ENCODE measurements around the gene TMEM92. TPM values are rescaled to one million over a fixed set of nuclear protein-coding genes. Genes with fewer than 3 reads are reported as not detected.

The TMEM92 gene
- total and polyA plus RNA-seq, 3 experiments from 2014 or later = not detected

- Histone ChIP-seq H3K4me3 (ENCODE audit: low read length) (no peak overlapping the region), H3K27ac (ENCODE audit: low read depth, low read length) (no peak overlapping the region), H3K36me3 (ENCODE audit: insufficient read depth, low read length) (no peaks in the 10 kb centered on the region), H3K27me3 (ENCODE audit: insufficient read depth, low read length, poor library complexity, severe bottlenecking) (peaks cover 5% of the 10 kb centered on the region), H3K4me1 (ENCODE audit: insufficient read depth, low read length) (peaks cover 4% of the 10 kb centered on the region), H3K9me3 (ENCODE audit: low read length) (no peaks in the 10 kb centered on the region)
- DNase-seq = no peak
- Mint-ChIP-seq H3K9me3 (peaks cover 0 to 1% (median 0%) of the 10 kb centered on the region in 5 donors), H3K27me3 (peaks cover 24 to 72% of the 10 kb centered on the region in 2 donors), H3K4me3 (no peak overlapping the region), H3K4me1 (peaks cover 4 to 6% (median 6%) of the 10 kb centered on the region in 3 donors), H3K36me3 (no peaks in the 10 kb centered on the region), H3K27ac (no peak overlapping the region)
- CTCF ChIA-PET = interaction anchor here (6.4 kb wide), 1 partner anchor 76 kb away, joined by 59 read pairs; the partner anchor contains the start of gene COL1A1
- POLR2A ChIA-PET = no interaction called here
Observed at GRCh38 chr17:50276588-50277356, 2.5 kb downstream of the TMEM92 start.

GRCh38 chr17:50277357-50277754, 3.1 kb downstream of the TMEM92 start:
- H3K27me3 Mint-ChIP-seq = peaks cover 24 to 74% of the 10 kb centered on the region in 2 donors
- ChIA-PET CTCF (no interaction called here), POLR2A (no interaction called here)
- Histone ChIP-seq H3K4me1 (ENCODE audit: insufficient read depth, low read length) (peaks cover 4% of the 10 kb centered on the region), H3K27ac (ENCODE audit: low read depth, low read length) (no peak overlapping the region), H3K9me3 (ENCODE audit: low read length) (no peaks in the 10 kb centered on the region), H3K4me3 (ENCODE audit: low read length) (no peak overlapping the region), H3K27me3 (ENCODE audit: insufficient read depth, low read length, poor library complexity, severe bottlenecking) (peaks cover 5% of the 10 kb centered on the region), H3K36me3 (ENCODE audit: insufficient read depth, low read length) (no peaks in the 10 kb centered on the region)
- H3K4me1 Mint-ChIP-seq = peaks cover 4 to 10% (median 6%) of the 10 kb centered on the region in 3 donors
- peaks cover 0 to 1% (median 0%) of the 10 kb centered on the region in 3 donors for H3K36me3 Mint-ChIP-seq
- no peak overlapping the region for H3K4me3 Mint-ChIP-seq
- DNase-seq = no peak
- H3K9me3 Mint-ChIP-seq = peaks cover 0 to 1% (median 0%) of the 10 kb centered on the region in 5 donors
- no peak overlapping the region for H3K27ac Mint-ChIP-seq

GRCh38 chr17:50278526-50279180, 4.4 kb downstream of the TMEM92 start:
- Histone ChIP-seq H3K9me3 (ENCODE audit: low read length) (no peaks in the 10 kb centered on the region), H3K36me3 (ENCODE audit: insufficient read depth, low read length) (no peaks in the 10 kb centered on the region), H3K4me3 (ENCODE audit: low read length) (no peak overlapping the region), H3K27me3 (ENCODE audit: insufficient read depth, low read length, poor library complexity, severe bottlenecking) (no peaks in the 10 kb centered on the region), H3K4me1 (ENCODE audit: insufficient read depth, low read length) (no peaks in the 10 kb centered on the region), H3K27ac (ENCODE audit: low read depth, low read length) (no peak overlapping the region)
- H3K27me3 Mint-ChIP-seq = peaks cover 27 to 74% of the 10 kb centered on the region in 2 donors
- H3K4me3 Mint-ChIP-seq = no peak overlapping the region
- ChIA-PET POLR2A (no interaction called here), CTCF (no interaction called here)
- no peak for DNase-seq
- H3K9me3 Mint-ChIP-seq = no peaks in the 10 kb centered on the region
- peaks cover 0 to 1% (median 0%) of the 10 kb centered on the region in 3 donors for H3K36me3 Mint-ChIP-seq
- peaks cover 0 to 4% (median 3%) of the 10 kb centered on the region in 3 donors for H3K4me1 Mint-ChIP-seq
- H3K27ac Mint-ChIP-seq = no peak overlapping the region

GRCh38 chr17:50279181-50279526, 4.9 kb downstream of the TMEM92 start:
- Mint-ChIP-seq H3K4me1 (peaks cover 0 to 4% (median 3%) of the 10 kb centered on the region in 3 donors), H3K27ac (no peak overlapping the region), H3K9me3 (no peaks in the 10 kb centered on the region), H3K36me3 (peaks cover 0 to 1% (median 0%) of the 10 kb centered on the region in 3 donors), H3K4me3 (no peak overlapping the region), H3K27me3 (peaks cover 28 to 78% of the 10 kb centered on the region in 2 donors)
- Histone ChIP-seq H3K36me3 (ENCODE audit: insufficient read depth, low read length) (no peaks in the 10 kb centered on the region), H3K27ac (ENCODE audit: low read depth, low read length) (no peak overlapping the region), H3K4me3 (ENCODE audit: low read length) (no peak overlapping the region), H3K27me3 (ENCODE audit: insufficient read depth, low read length, poor library complexity, severe bottlenecking) (no peaks in the 10 kb centered on the region), H3K9me3 (ENCODE audit: low read length) (no peaks in the 10 kb centered on the region), H3K4me1 (ENCODE audit: insufficient read depth, low read length) (no peaks in the 10 kb centered on the region)
- POLR2A ChIA-PET = no interaction called here
- no peak for DNase-seq
- CTCF ChIA-PET = no interaction called here

GRCh38 chr17:50279639-50280038, 5.4 kb downstream of the TMEM92 start:
- no peaks in the 10 kb centered on the region for H3K9me3 ChIP-seq (ENCODE audit: low read length)
- ChIA-PET CTCF (no interaction called here), POLR2A (no interaction called here)

GRCh38 chr17:50280068-50280467, 5.8 kb downstream of the TMEM92 start:
- Mint-ChIP-seq H3K9me3 (no peaks in the 10 kb centered on the region), H3K27ac (no peak overlapping the region), H3K36me3 (peaks cover 0 to 1% (median 0%) of the 10 kb centered on the region in 3 donors), H3K4me1 (peaks cover 0 to 4% (median 3%) of the 10 kb centered on the region in 3 donors), H3K4me3 (no peak overlapping the region), H3K27me3 (peaks cover 26 to 73% of the 10 kb centered on the region in 2 donors)
- ChIA-PET POLR2A (no interaction called here), CTCF (no interaction called here)
- DNase-seq = no peak
- Histone ChIP-seq H3K4me1 (ENCODE audit: insufficient read depth, low read length) (no peaks in the 10 kb centered on the region), H3K36me3 (ENCODE audit: insufficient read depth, low read length) (no peaks in the 10 kb centered on the region), H3K27ac (ENCODE audit: low read depth, low read length) (no peak overlapping the region), H3K27me3 (ENCODE audit: insufficient read depth, low read length, poor library complexity, severe bottlenecking) (no peaks in the 10 kb centered on the region), H3K9me3 (ENCODE audit: low read length) (no peaks in the 10 kb centered on the region), H3K4me3 (ENCODE audit: low read length) (no peak overlapping the region)

More at GRCh38 chr17:50279639-50280038, 5.4 kb downstream of the TMEM92 start:
- Histone ChIP-seq H3K27ac (ENCODE audit: low read depth, low read length) (no peak overlapping the region), H3K4me3 (ENCODE audit: low read length) (no peak overlapping the region), H3K27me3 (ENCODE audit: insufficient read depth, low read length, poor library complexity, severe bottlenecking) (no peaks in the 10 kb centered on the region), H3K4me1 (ENCODE audit: insufficient read depth, low read length) (no peaks in the 10 kb centered on the region), H3K36me3 (ENCODE audit: insufficient read depth, low read length) (no peaks in the 10 kb centered on the region)
- Mint-ChIP-seq H3K36me3 (peaks cover 0 to 1% (median 0%) of the 10 kb centered on the region in 3 donors), H3K9me3 (no peaks in the 10 kb centered on the region), H3K27me3 (peaks cover 28 to 77% of the 10 kb centered on the region in 2 donors), H3K4me3 (no peak overlapping the region), H3K27ac (no peak overlapping the region), H3K4me1 (peaks cover 0 to 4% (median 3%) of the 10 kb centered on the region in 3 donors)
- DNase-seq = no peak

GRCh38 chr17:50280801-50281441, 6.7 kb downstream of the TMEM92 start:
- H3K27ac ChIP-seq (ENCODE audit: low read depth, low read length) = no peak overlapping the region
- no peak overlapping the region for H3K4me3 ChIP-seq (ENCODE audit: low read length)
- peaks cover 0 to 1% (median 0%) of the 10 kb centered on the region in 3 donors for H3K36me3 Mint-ChIP-seq
- CTCF ChIA-PET = interaction anchor here (0.9 to 1.7 kb wide), 2 partner anchors 12 to 81 kb away, joined by 3 to 4 read pairs; no protein-coding TSS in a partner anchor
- no peaks in the 10 kb centered on the region for H3K9me3 Mint-ChIP-seq
- H3K4me1 ChIP-seq (ENCODE audit: insufficient read depth, low read length) = no peaks in the 10 kb centered on the region
- H3K27ac Mint-ChIP-seq = no peak overlapping the region
- no peaks in the 10 kb centered on the region for H3K9me3 ChIP-seq (ENCODE audit: low read length)
- H3K36me3 ChIP-seq (ENCODE audit: insufficient read depth, low read length) = no peaks in the 10 kb centered on the region
- H3K4me1 Mint-ChIP-seq = peaks cover 0 to 4% (median 3%) of the 10 kb centered on the region in 3 donors
- no peak overlapping the region for H3K4me3 Mint-ChIP-seq
- H3K27me3 Mint-ChIP-seq = peaks cover 22 to 67% of the 10 kb centered on the region in 2 donors
- H3K27me3 ChIP-seq (ENCODE audit: insufficient read depth, low read length, poor library complexity, severe bottlenecking) = no peaks in the 10 kb centered on the region
- POLR2A ChIA-PET = no interaction called here
- DNase-seq = no peak

All from CD8-positive, alpha-beta memory T cell (primary cell).